H1 (cell line): Measurements from ENCODE around the gene ADA. TPM values are rescaled to one million over a fixed set of nuclear protein-coding genes. Genes with fewer than 3 reads are reported as not detected.

ENCODE experiments used
- CTCF ChIA-PET: fragments of 300-600 bp; sonication (Branson Sonifier 250); formaldehyde crosslinking; loops from one replicate; lab custom pipeline; 2021; ENCODE audit not compliant: partially characterized antibody; lab: Charles Lee
- POLR2A ChIA-PET: fragments of 300-600 bp; sonication (Branson Sonifier 250); formaldehyde crosslinking; loops from one replicate; lab custom pipeline; 2021; ENCODE audit warnings: inconsistent platforms; ENCODE audit not compliant: partially characterized antibody; lab: Charles Lee
- DNase-seq, 2 experiments: peaks; one replicate each; pipeline versions ENCODE4 v3.0.0 to v3.0.0-alpha.2; 2010 to 2022; ENCODE audit warnings: low spot score in 2 of 2, low read depth in 1 of 2, mixed read lengths in 1 of 2
- FAIRE-seq: peaks from 2 replicates; lab custom pipeline; 2011; peaks lifted over from hg19 to GRCh38; lab: Jason Lieb, UNC
- H2AFZ ChIP-seq: 2 replicates; pipeline ENCODE4 v1.8.1; 2012; ENCODE audit warnings: low read length, inconsistent platforms
- H2AK5ac ChIP-seq: 2 replicates; pipeline ENCODE4 v1.6.1; 2013; ENCODE audit warnings: low read depth, low read length
- H2BK120ac ChIP-seq: replicated peaks from 2 replicates; pipeline ENCODE3; 2013; ENCODE audit warnings: low read depth, low read length, inconsistent platforms
- H2BK12ac ChIP-seq: 2 replicates; pipeline ENCODE4 v1.6.1; 2013; ENCODE audit warnings: low read depth, low read length
- H2BK15ac ChIP-seq: 2 replicates; pipeline ENCODE4 v1.6.1; 2013; ENCODE audit warnings: low read length
- H2BK20ac ChIP-seq: 2 replicates; pipeline ENCODE4 v1.6.1; 2013; ENCODE audit warnings: low read length
- H2BK5ac ChIP-seq: 2 replicates; pipeline ENCODE4 v1.6.1; 2013; ENCODE audit warnings: low read depth, low read length
- H3K14ac ChIP-seq: 2 replicates; pipeline ENCODE4 v1.6.1; 2013; ENCODE audit warnings: inconsistent platforms; ENCODE audit not compliant: insufficient read length
- H3K18ac ChIP-seq: 2 replicates; pipeline ENCODE4 v1.6.1; 2013; ENCODE audit warnings: low read length; ENCODE audit errors: extremely low read depth
- H3K23ac ChIP-seq: 2 replicates; pipeline ENCODE4 v1.6.1; 2013; ENCODE audit warnings: inconsistent platforms; ENCODE audit not compliant: insufficient read length
- H3K23me2 ChIP-seq: 2 replicates; pipeline ENCODE4 v1.6.1; 2013; ENCODE audit warnings: low read depth, low read length
- H3K27ac ChIP-seq: 2 replicates; pipeline ENCODE4 v1.6.1; 2011; ENCODE audit warnings: low read depth, low read length, inconsistent platforms
- H3K27me3 ChIP-seq, 4 experiments: replicated peaks in 1 of 4; 1 replicate in 1 of 4; 2 replicates in 3 of 4; pipeline versions ENCODE4 v1.6.1 to v1.8.1; 2011 to 2013; ENCODE audit warnings: low read length in 3 of 4, mild to moderate bottlenecking in 3 of 4, inconsistent platforms in 2 of 4, mixed read lengths in 2 of 4, moderate library complexity in 1 of 4; ENCODE audit not compliant: control insufficient read depth in 3 of 4, insufficient read depth in 3 of 4; ENCODE audit errors: extremely low read depth in 1 of 4
- H3K36me3 ChIP-seq, 4 experiments: 2 replicates each; pipeline versions ENCODE4 v1.6.1 to v1.8.1; 2011 to 2013; ENCODE audit warnings: mild to moderate bottlenecking in 4 of 4, low read length in 3 of 4, moderate library complexity in 2 of 4, control low read depth in 1 of 4, inconsistent platforms in 1 of 4; ENCODE audit not compliant: insufficient read depth in 4 of 4, control insufficient read depth in 2 of 4
- H3K4ac ChIP-seq: replicated peaks from 2 replicates; pipeline ENCODE3; 2013; ENCODE audit warnings: low read length, low read depth, mixed read lengths, inconsistent platforms; ENCODE audit not compliant: insufficient read length
- H3K4me1 ChIP-seq, 4 experiments: replicated peaks in 1 of 4; 1 replicate in 1 of 4; 2 replicates in 3 of 4; pipeline versions ENCODE4 v1.6.1 to v1.8.1; 2011 to 2013; ENCODE audit warnings: low read length in 3 of 4, inconsistent platforms in 2 of 4, mixed read lengths in 1 of 4; ENCODE audit not compliant: insufficient read depth in 4 of 4, control insufficient read depth in 3 of 4
- H3K4me2 ChIP-seq, 2 experiments: 2 replicates each; pipeline versions ENCODE4 v1.6.1 to v1.8.1; 2011 to 2013; ENCODE audit warnings: low read depth in 2 of 2, low read length in 2 of 2, control low read depth in 1 of 2, inconsistent platforms in 1 of 2, mild to moderate bottlenecking in 1 of 2; ENCODE audit not compliant: insufficient read depth in 1 of 2
- H3K4me3 ChIP-seq, 4 experiments: fragments of 200-600, 300-600 bp in 1 of 4; sonication (generic), shearing (Covaris generic), sonication (Bioruptor Twin) in 1 of 4; 2 replicates each; pipeline versions ENCODE4 v1.5.1 to v1.8.1; 2011 to 2016; ENCODE audit warnings: low read length in 4 of 4, low read depth in 3 of 4, control low read depth in 2 of 4, inconsistent platforms in 2 of 4, mild to moderate bottlenecking in 2 of 4, mixed read lengths in 1 of 4, moderate library complexity in 1 of 4; ENCODE audit not compliant: insufficient read depth in 2 of 4; ENCODE audit errors: extremely low read depth in 1 of 4
- H3K56ac ChIP-seq: replicated peaks from 2 replicates; pipeline ENCODE3; 2013; ENCODE audit warnings: low read depth, mild to moderate bottlenecking, mixed read lengths, low read length, inconsistent platforms; ENCODE audit not compliant: insufficient read length
- H3K79me1 ChIP-seq: 2 replicates; pipeline ENCODE4 v1.6.1; 2013; ENCODE audit warnings: low read depth, low read length, control low read depth
- H3K79me2 ChIP-seq, 2 experiments: 2 replicates each; pipeline versions ENCODE4 v1.6.1 to v1.8.1; 2012 to 2013; ENCODE audit warnings: low read length in 2 of 2, mild to moderate bottlenecking in 2 of 2, inconsistent platforms in 1 of 2; ENCODE audit not compliant: insufficient read depth in 2 of 2, control insufficient read depth in 1 of 2
- H3K9ac ChIP-seq, 4 experiments: replicated peaks in 1 of 4; 1 replicate in 1 of 4; 2 replicates in 3 of 4; pipeline versions ENCODE4 v1.6.1 to v1.8.1; 2011 to 2013; ENCODE audit warnings: low read depth in 3 of 4, low read length in 3 of 4, control low read depth in 2 of 4, mild to moderate bottlenecking in 2 of 4, moderate library complexity in 2 of 4, inconsistent platforms in 1 of 4; ENCODE audit errors: extremely low read depth in 1 of 4
- H3K9me3 ChIP-seq, 2 experiments: 2 replicates each; pipeline versions ENCODE4 v1.6.1 to v1.8.1; 2012 to 2013; ENCODE audit warnings: mild to moderate bottlenecking in 2 of 2, moderate library complexity in 2 of 2, control low read depth in 1 of 2, inconsistent platforms in 1 of 2, low read depth in 1 of 2, low read length in 1 of 2, mixed read lengths in 1 of 2; ENCODE audit not compliant: insufficient read depth in 2 of 2
- H4K20me1 ChIP-seq, 2 experiments: replicated peaks in 1 of 2; 2 replicates each; pipeline versions ENCODE3 to v1.8.1; 2011 to 2013; ENCODE audit warnings: inconsistent platforms in 2 of 2, low read length in 2 of 2, mild to moderate bottlenecking in 1 of 2; ENCODE audit not compliant: insufficient read depth in 2 of 2, control insufficient read depth in 1 of 2
- H4K5ac ChIP-seq: 2 replicates; pipeline ENCODE4 v1.6.1; 2013; ENCODE audit warnings: low read length, low read depth, mixed read lengths, inconsistent platforms; ENCODE audit not compliant: insufficient read length
- H4K8ac ChIP-seq: 2 replicates; pipeline ENCODE4 v1.8.0; 2013; ENCODE audit warnings: mild to moderate bottlenecking, moderate library complexity, low read length, inconsistent platforms; ENCODE audit not compliant: insufficient read depth; ENCODE audit errors: extremely low read depth
- H4K91ac ChIP-seq: replicated peaks from 2 replicates; pipeline ENCODE3; 2013; ENCODE audit warnings: low read length, mixed read lengths, inconsistent platforms; ENCODE audit not compliant: insufficient read length
- CBX8 ChIP-seq: fragments of 300-800, 300-1000 bp; sonication (generic); IDR thresholded peaks from 2 replicates; pipeline ENCODE4 v1.7.1; 2016; ENCODE audit warnings: low read depth, low read length, borderline replicate concordance
- NANOG ChIP-seq: IDR thresholded peaks from 2 replicates; pipeline ENCODE4 v1.6.1; 2011; ENCODE audit warnings: low read length, low read depth, mild to moderate bottlenecking, inconsistent platforms; ENCODE audit not compliant: insufficient read depth, poor library complexity, severe bottlenecking
- SIRT6 ChIP-seq: IDR thresholded peaks from one replicate; pipeline ENCODE4 v1.7.1; 2012; ENCODE audit warnings: low read length, inconsistent platforms
- whole genome bisulfite sequencing, 2 experiments: shearing (Covaris generic) in 1 of 2; methylation state at CpG; one replicate each; pipeline versions ENCODE4 v1.1.6 to v1.1.7; 2013 to 2015; ENCODE audit warnings: low lambda C conversion rate in 2 of 2, mixed read lengths in 2 of 2, inconsistent platforms in 1 of 2, low coverage in 1 of 2, missing lambda C conversion rate in 1 of 2; ENCODE audit not compliant: insufficient replicate concordance in 2 of 2, insufficient coverage in 1 of 2, insufficient read length in 1 of 2; ENCODE audit errors: extremely low coverage in 1 of 2, missing lambda C conversion rate in 1 of 2; 5-methylcytosine and 5-hydroxymethylcytosine counted together
- polyA plus RNA-seq, 7 experiments: library from polyadenylated mRNA; depleted of rRNA in 3 of 7; stranded (reverse) in 5 of 7; unstranded in 2 of 7; fragments of >200 nt in 5 of 7; fragments of 200-250 nt in 2 of 7; gene quantifications; 1 replicate in 5 of 7; 2 replicates in 1 of 7; 4 replicates in 1 of 7; pipeline versions ENCODE4 v1.2.1 to v1.2.3, GENCODE V29; 2011 to 2013; ENCODE audit warnings: missing spikeins in 2 of 7, mixed read lengths in 2 of 7
- total RNA-seq: library from RNA; stranded (reverse); fragmentation: NEBNext Ultra II Directional; extraction: Animal tissue kit (Norgen Biotek cat#: 25700); gene quantifications from 2 replicates; pipeline ENCODE4 v1.2.1, GENCODE V29; 2021

ADA gene
- total and polyA plus RNA-seq, 2 of the 8 experiments (the other 6 are each of a cell fraction or from before 2014, with no cell fraction given) = 19.9 to 32.8 TPM

- no peak overlapping the region for H4K91ac ChIP-seq
- DNase-seq (no peak), FAIRE-seq (no peak)
- H3K23me2 ChIP-seq = no peaks in the 10 kb centered on the region
- 62% methylated on average over 3 of the region's 3 CpGs; no CpG with 5 or more reads in 1 of the 2 experiments for WGBS, 2 experiments
- H4K5ac ChIP-seq = no peak overlapping the region
- no peak overlapping the region for H3K56ac ChIP-seq
- H2BK20ac ChIP-seq = no peak overlapping the region
- H2BK5ac ChIP-seq = no peak overlapping the region
- H3K9ac ChIP-seq = no peak overlapping the region
- H4K8ac ChIP-seq = 0 out of 2 replicates have a peak overlapping the region, but pooled peaks have one; percentile 2
- H3K27ac ChIP-seq = no peak overlapping the region
- H3K36me3 ChIP-seq = no peaks in the 10 kb centered on the region
- no peak overlapping the region for H2BK15ac ChIP-seq
- H2BK120ac ChIP-seq = no peak overlapping the region
- 0 out of 7 replicates have a peak, but pooled peaks cover 0 to 3% (median 0%) of the 10 kb centered on the region in 4 experiments for H3K4me1 ChIP-seq
- no peak overlapping the region for H3K23ac ChIP-seq
- H2AK5ac ChIP-seq = no peak overlapping the region
- H2AFZ ChIP-seq = no peak overlapping the region
- no peak overlapping the region; the same call in 1 of the 2 replicates for H2BK12ac ChIP-seq
- TF ChIP-seq NANOG = no peak
- no peak for TF ChIP-seq CBX8
- no peak for TF ChIP-seq SIRT6
- H3K9me3 ChIP-seq = no peaks in the 10 kb centered on the region; a peak in 2 of 4 replicates
- no peaks in the 10 kb centered on the region for H3K79me1 ChIP-seq
- H4K20me1 ChIP-seq = no peaks in the 10 kb centered on the region
- no peak overlapping the region for H3K14ac ChIP-seq
- H3K4me2 ChIP-seq = no peak overlapping the region
- H3K18ac ChIP-seq = no peak overlapping the region
- H3K27me3 ChIP-seq = no peaks in the 10 kb centered on the region; a peak in 1 of 7 replicates
- ChIA-PET POLR2A (interaction anchor here (0.6 to 1.7 kb wide), 3 partner anchors 12 to 374 kb away, joined by 3 to 7 read pairs (median 3); no protein-coding TSS in a partner anchor), CTCF (interaction anchor here (0.7 to 1.6 kb wide), 5 partner anchors 21 to 278 kb away, joined by 3 to 7 read pairs (median 4); no protein-coding TSS in a partner anchor)
- no peaks in the 10 kb centered on the region for H3K79me2 ChIP-seq
- no peak overlapping the region for H3K4ac ChIP-seq
- H3K4me3 ChIP-seq = no peak overlapping the region
Observed at GRCh38 chr20:44662261-44662660, 10.8 kb upstream of the ADA start.
